Endothelial cell (in vitro differentiated cells): ENCODE data around the gene WDR62. TPM values are rescaled to one million over a fixed set of nuclear protein-coding genes. Genes with fewer than 3 reads are reported as not detected.

Experiments used
- DNase-seq: peaks from one replicate; pipeline ENCODE4 v3.0.0; 2021; ENCODE audit warnings: low spot score
- H3K27ac Mint-ChIP-seq: one replicate; pipeline ENCODE4 v1.8.0; 2021; ENCODE audit warnings: mixed read lengths, inconsistent platforms; ENCODE audit not compliant: unreplicated experiment
- H3K27me3 Mint-ChIP-seq: one replicate; pipeline ENCODE4 v1.8.0; 2021; ENCODE audit warnings: mild to moderate bottlenecking, moderate library complexity, mixed read lengths, inconsistent platforms; ENCODE audit not compliant: unreplicated experiment
- H3K36me3 Mint-ChIP-seq: one replicate; pipeline ENCODE4 v1.8.0; 2021; ENCODE audit warnings: mild to moderate bottlenecking, low read depth, mixed read lengths, inconsistent platforms; ENCODE audit not compliant: unreplicated experiment
- H3K4me1 Mint-ChIP-seq: one replicate; pipeline ENCODE4 v1.8.0; 2021; ENCODE audit warnings: mild to moderate bottlenecking, mixed read lengths, inconsistent platforms; ENCODE audit not compliant: unreplicated experiment
- H3K4me3 Mint-ChIP-seq: one replicate; pipeline ENCODE4 v1.8.0; 2021; ENCODE audit warnings: mild to moderate bottlenecking, mixed read lengths, inconsistent platforms; ENCODE audit not compliant: unreplicated experiment
- H3K9me3 Mint-ChIP-seq: one replicate; pipeline ENCODE4 v1.8.0; 2021; ENCODE audit warnings: mixed read lengths, inconsistent platforms; ENCODE audit not compliant: unreplicated experiment
- CTCF ChIP-seq: fragments of 200-600 bp; sonication (generic); IDR thresholded peaks from one replicate; pipeline ENCODE4 v1.5.0; 2021; ENCODE audit warnings: antibody characterized with exemption; ENCODE audit not compliant: unreplicated experiment
- total RNA-seq: library from RNA; stranded (reverse); fragmentation: NEBNext Ultra II Directional; extraction: Animal tissue kit (Norgen Biotek cat#: 25700); gene quantifications from one replicate; pipeline ENCODE4 v1.2.1, GENCODE V29; 2021; ENCODE audit not compliant: unreplicated experiment

Gene WDR62
- total RNA-seq, 1 donor from 2014 or later, result 8.5 TPM

- H3K4me3 Mint-ChIP-seq, result no peak overlapping the region
- H3K36me3 Mint-ChIP-seq, result peaks cover 24% of the 10 kb centered on the region
- H3K27ac Mint-ChIP-seq, result no peak overlapping the region
- H3K9me3 Mint-ChIP-seq, result no peaks in the 10 kb centered on the region
- no peak for TF ChIP-seq CTCF
- no peak for DNase-seq
- no peaks in the 10 kb centered on the region for H3K27me3 Mint-ChIP-seq
- H3K4me1 Mint-ChIP-seq, result no peaks in the 10 kb centered on the region
Measured at GRCh38 chr19:36089847-36090246, 35.1 kb downstream of the WDR62 start.

GRCh38 chr19:36090910-36091695 lies 36.4 kb downstream of the WDR62 start:
- Mint-ChIP-seq H3K36me3 (peaks cover 17% of the 10 kb centered on the region), H3K27ac (no peak overlapping the region), H3K9me3 (no peaks in the 10 kb centered on the region), H3K4me3 (no peak overlapping the region), H3K4me1 (no peaks in the 10 kb centered on the region), H3K27me3 (no peaks in the 10 kb centered on the region)
- DNase-seq, result no peak
- no peak for TF ChIP-seq CTCF

- H3K27me3 Mint-ChIP-seq, result peaks cover 4% of the 10 kb centered on the region
- no peak for DNase-seq
- H3K36me3 Mint-ChIP-seq, result peaks cover 17% of the 10 kb centered on the region
- H3K9me3 Mint-ChIP-seq, result no peaks in the 10 kb centered on the region
- no peak overlapping the region for H3K27ac Mint-ChIP-seq
- TF ChIP-seq CTCF, result no peak
- no peak overlapping the region for H3K4me3 Mint-ChIP-seq
- peaks cover 4% of the 10 kb centered on the region for H3K4me1 Mint-ChIP-seq
Measured at GRCh38 chr19:36092566-36092965, 37.9 kb downstream of the WDR62 start.

DNA sequence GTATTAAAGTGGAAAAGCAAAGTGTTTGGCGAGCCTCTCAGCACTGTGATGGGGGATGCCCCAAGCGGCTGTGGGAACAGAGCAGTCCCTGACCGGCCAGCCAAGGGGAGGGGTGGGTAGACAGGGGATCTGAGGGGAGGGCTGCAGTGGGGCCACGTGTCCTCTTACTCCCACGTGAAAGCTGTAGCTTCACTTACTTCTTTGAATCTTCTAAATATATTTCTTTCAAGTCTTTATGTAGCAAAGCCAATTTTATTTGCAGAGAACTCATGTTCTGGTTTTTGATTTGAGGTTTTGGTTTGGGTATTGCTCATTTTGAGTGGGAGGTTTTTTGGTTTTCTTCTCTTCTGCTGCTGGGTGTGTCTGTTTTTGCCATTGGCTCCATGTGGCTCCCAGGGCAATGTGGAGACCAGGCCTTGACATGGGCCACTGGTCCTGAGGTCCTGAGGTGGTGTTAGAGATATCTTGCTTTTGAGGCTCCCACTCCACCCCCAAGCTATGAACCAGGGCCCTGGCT lies 38.5 kb downstream of the WDR62 start:
- Mint-ChIP-seq H3K9me3 (no peaks in the 10 kb centered on the region), H3K27me3 (peaks cover 4% of the 10 kb centered on the region), H3K36me3 (peaks cover 17% of the 10 kb centered on the region), H3K4me3 (no peak overlapping the region), H3K27ac (no peak overlapping the region), H3K4me1 (peaks cover 4% of the 10 kb centered on the region)
- DNase-seq, result no peak
- TF ChIP-seq CTCF, result no peak

DNA sequence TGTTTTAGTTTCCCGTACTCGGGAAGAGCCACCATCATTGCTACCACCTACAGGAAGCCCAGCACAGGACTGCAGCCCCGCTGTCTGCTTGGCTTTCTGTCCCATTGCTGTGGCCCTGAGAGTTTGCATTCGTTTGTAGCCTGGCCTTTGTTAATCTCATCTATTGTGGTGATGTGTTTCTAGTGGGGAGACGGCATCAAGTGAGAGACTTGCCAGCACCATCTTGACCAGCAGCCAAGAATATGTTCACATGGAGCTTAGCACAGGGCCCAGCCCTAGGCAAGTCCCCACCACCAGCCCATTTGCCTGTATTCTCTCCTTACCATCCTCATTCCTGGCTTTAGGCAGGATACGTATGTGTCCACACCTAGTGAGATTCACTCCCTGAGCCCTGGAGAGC lies 39.0 kb downstream of the WDR62 start:
- H3K9me3 Mint-ChIP-seq, result no peaks in the 10 kb centered on the region
- H3K27me3 Mint-ChIP-seq, result peaks cover 4% of the 10 kb centered on the region
- H3K4me3 Mint-ChIP-seq, result no peak overlapping the region
- H3K27ac Mint-ChIP-seq, result no peak overlapping the region
- DNase-seq, result no peak
- no peak for TF ChIP-seq CTCF
- peaks cover 21% of the 10 kb centered on the region for H3K36me3 Mint-ChIP-seq
- H3K4me1 Mint-ChIP-seq, result peaks cover 4% of the 10 kb centered on the region
